GM10266 (cell line): ENCODE measurements around the gene DOC2B.

Source experiments
- DNase-seq: peaks from one replicate; pipeline ENCODE4 v3.0.0; 2012; ENCODE audit errors: extremely low spot score
- CTCF ChIP-seq: IDR thresholded peaks from 2 replicates; pipeline ENCODE4 v1.5.1; 2012; ENCODE audit warnings: mild to moderate bottlenecking, low read depth; ENCODE audit not compliant: control insufficient read depth, insufficient read depth; ENCODE audit errors: missing control alignments

The DOC2B gene

GRCh38 chr17:181245-182049, at the start of gene DOC2B:
Gene DOC2B, minus strand, starts transcription at chr17:181650. Its CDS starts 171 bp downstream, at chr17:181479.
- TF ChIP-seq CTCF, result no peak
- DNase-seq, result no peak

GRCh38 chr17:230395-230770, 48.9 kb upstream of the DOC2B start:
- TF ChIP-seq CTCF, result no peak
- DNase-seq, result no peak

GRCh38 chr17:229709-230394, 48.4 kb upstream of the DOC2B start:
- no peak for DNase-seq
- TF ChIP-seq CTCF, result no peak

- no peak for TF ChIP-seq CTCF
- DNase-seq, result no peak
Measured at GRCh38 chr17:228951-229708, 47.7 kb upstream of the DOC2B start.

GRCh38 chr17:227946-228615, 46.6 kb upstream of the DOC2B start:
- TF ChIP-seq CTCF, result no peak
- no peak for DNase-seq

- DNase-seq, result no peak
- TF ChIP-seq CTCF, result no peak
Measured at GRCh38 chr17:227078-227945, 45.9 kb upstream of the DOC2B start.
